HCT116 (cell line): ENCODE measurements around the gene KLHL6. TPM values are rescaled to one million over a fixed set of nuclear protein-coding genes. Genes with fewer than 3 reads are reported as not detected.

ENCODE experiments used
- ATAC-seq: fragments of 200-7000 bp; cut with Tn5 transposase; 2 replicates; pipeline ENCODE4 v1.9.1; 2020; ENCODE audit warnings: mild to moderate bottlenecking, moderate library complexity
- BruUV-seq: library from RNA; stranded (reverse); fragments of 400-500 nt; replicated peaks from 2 replicates; lab custom pipeline; 2021; lab: Mats Ljungman, UMichigan
- CTCF ChIA-PET: fragments of 300-600 bp; sonication (Branson Sonifier 250); formaldehyde crosslinking; loops from one replicate; lab custom pipeline; 2021; ENCODE audit warnings: antibody characterized with exemption; lab: Charles Lee
- POLR2A ChIA-PET: fragments of 300-600, 350-600 bp; sonication (Branson Sonifier 250); formaldehyde crosslinking; loops from one replicate; lab custom pipeline; 2021; ENCODE audit warnings: antibody characterized with exemption; lab: Charles Lee
- RAD21 ChIA-PET, 2 experiments: fragments of 300-600 bp; sonication (Branson Sonifier 250); formaldehyde crosslinking; loops; one replicate each; lab custom pipeline; 2023; ENCODE audit warnings: low total read pairs in 2 of 2; ENCODE audit not compliant: uncharacterized antibody in 2 of 2, unreplicated experiment in 2 of 2, low non-redundant PET in 1 of 2; lab: Charles Lee
- DNase-seq: peaks from one replicate; pipeline ENCODE4 v3.0.0-alpha.2; 2010; ENCODE audit warnings: low read depth, low spot score
- H2AFZ ChIP-seq: fragments of 200-600 bp; shearing (Covaris generic), sonication (generic); 2 replicates; pipeline ENCODE4 v1.6.1; 2017; ENCODE audit warnings: low read depth, mixed run types, mixed read lengths, antibody characterized with exemption, low read length; ENCODE audit not compliant: poor library complexity, severe bottlenecking
- H3K27ac ChIP-seq: 2 replicates; pipeline ENCODE4 v1.5.1; 2012; ENCODE audit warnings: low read depth, low read length
- H3K27me3 ChIP-seq: fragments of 200-600 bp; sonication (generic); 2 replicates; pipeline ENCODE4 v1.6.1; 2016; ENCODE audit warnings: mixed run types, low read length, mixed read lengths; ENCODE audit not compliant: insufficient read depth
- H3K36me3 ChIP-seq, 2 experiments: fragments of 200-500 bp in 1 of 2; fragments of 200-600 bp in 1 of 2; sonication (Bioruptor generic) in 1 of 2; sonication (generic) in 1 of 2; 2 replicates each; pipeline versions ENCODE4 v1.5.1 to v1.6.1; 2014 to 2016; ENCODE audit warnings: low read length in 2 of 2, inconsistent platforms in 1 of 2, mixed read lengths in 1 of 2, mixed run types in 1 of 2; ENCODE audit not compliant: insufficient read depth in 2 of 2, control insufficient read depth in 1 of 2
- H3K4me1 ChIP-seq, 2 experiments: fragments of 200-600 bp in 1 of 2; sonication (generic) in 1 of 2; 2 replicates each; pipeline versions ENCODE4 v1.5.1 to v1.6.1; 2012 to 2017; ENCODE audit warnings: low read length in 2 of 2, inconsistent platforms in 1 of 2, mild to moderate bottlenecking in 1 of 2, mixed read lengths in 1 of 2, mixed run types in 1 of 2, moderate library complexity in 1 of 2; ENCODE audit not compliant: insufficient read depth in 2 of 2, control insufficient read depth in 1 of 2
- H3K4me2 ChIP-seq: fragments of 200-600 bp; sonication (generic); 2 replicates; pipeline ENCODE4 v1.6.1; 2017; ENCODE audit warnings: mixed run types, low read length, mixed read lengths
- H3K4me3 ChIP-seq, 2 experiments: fragments of 200-600 bp in 1 of 2; sonication (generic) in 1 of 2; replicated peaks in 1 of 2; 2 replicates each; pipeline ENCODE4 v1.5.1; 2011 to 2016; ENCODE audit warnings: low read length in 2 of 2, control low read depth in 1 of 2, low read depth in 1 of 2, mild to moderate bottlenecking in 1 of 2, mixed read lengths in 1 of 2, mixed run types in 1 of 2
- H3K79me2 ChIP-seq: fragments of 200-600 bp; sonication (generic); 2 replicates; pipeline ENCODE4 v1.6.1; 2017; ENCODE audit warnings: mild to moderate bottlenecking, mixed run types, low read length, moderate library complexity, mixed read lengths; ENCODE audit not compliant: insufficient read depth
- H3K9ac ChIP-seq: fragments of 200-600 bp; sonication (generic); 2 replicates; pipeline ENCODE4 v1.6.1; 2016; ENCODE audit warnings: low read length, mixed read lengths
- H3K9me2 ChIP-seq: fragments of 200-600 bp; sonication (generic), shearing (Covaris generic); 2 replicates; pipeline ENCODE4 v1.6.1; 2017; ENCODE audit warnings: mixed run types, mild to moderate bottlenecking, moderate library complexity; ENCODE audit not compliant: insufficient read depth
- H3K9me3 ChIP-seq, 2 experiments: fragments of 200-500 bp in 1 of 2; fragments of 200-600 bp in 1 of 2; sonication (Bioruptor generic) in 1 of 2; sonication (generic) in 1 of 2; 2 replicates each; pipeline ENCODE4 v1.6.1; 2014 to 2017; ENCODE audit warnings: low read length in 2 of 2, mixed read lengths in 2 of 2, inconsistent platforms in 1 of 2, low read depth in 1 of 2, mild to moderate bottlenecking in 1 of 2, mixed run types in 1 of 2, moderate library complexity in 1 of 2; ENCODE audit not compliant: control insufficient read depth in 1 of 2, insufficient read depth in 1 of 2
- H4K20me1 ChIP-seq: fragments of 200-600 bp; sonication (generic), shearing (Covaris generic); 2 replicates; pipeline ENCODE4 v1.6.1; 2017; ENCODE audit warnings: mixed run types, mild to moderate bottlenecking, moderate library complexity; ENCODE audit not compliant: insufficient read depth
- CEBPB ChIP-seq: IDR thresholded peaks from 2 replicates; pipeline ENCODE4 v1.6.1; 2012; ENCODE audit warnings: low read depth
- ELF1 ChIP-seq: IDR thresholded peaks from 2 replicates; pipeline ENCODE4 v1.6.1; 2012; ENCODE audit warnings: low read depth, borderline replicate concordance
- EZH2 ChIP-seq: fragments of 200-600 bp; sonication (generic); IDR thresholded peaks from 2 replicates; pipeline ENCODE4 v1.6.1; 2017; ENCODE audit warnings: antibody characterized with exemption, mixed run types
- FOSL1 ChIP-seq: IDR thresholded peaks from 2 replicates; pipeline ENCODE4 v1.6.1; 2012; ENCODE audit warnings: low read depth
- POLR2A ChIP-seq: IDR thresholded peaks from 2 replicates; pipeline ENCODE4 v1.7.0; 2011; ENCODE audit warnings: borderline replicate concordance; ENCODE audit not compliant: insufficient read depth, insufficient read length; ENCODE audit errors: extremely low read depth
- RAD21 ChIP-seq: IDR thresholded peaks from 2 replicates; pipeline ENCODE4 v1.6.1; 2012; ENCODE audit warnings: low read depth, mild to moderate bottlenecking
- REST ChIP-seq: IDR thresholded peaks from 2 replicates; pipeline ENCODE4 v1.6.1; 2012; ENCODE audit warnings: low read depth
- SIN3A ChIP-seq: IDR thresholded peaks from 2 replicates; pipeline ENCODE4 v1.6.1; 2012; ENCODE audit warnings: low read depth
- SP1 ChIP-seq: IDR thresholded peaks from 2 replicates; pipeline ENCODE4 v1.6.1; 2012; ENCODE audit warnings: low read depth
- YY1 ChIP-seq: IDR thresholded peaks from 2 replicates; pipeline ENCODE4 v1.6.1; 2011; ENCODE audit warnings: low read length, low read depth, moderate library complexity, mild to moderate bottlenecking; ENCODE audit not compliant: insufficient replicate concordance; ENCODE audit errors: extremely low read depth
- intact Hi-C: fragments of 100-400 bp; cut with micrococcal nuclease; formaldehyde crosslinking; loops from 2 replicates; pipeline ENCODE4 v1.10.0; 2022
- total RNA-seq: library from RNA; stranded (reverse); gene quantifications from one replicate; pipeline ENCODE4 v1.2.1, GENCODE V29; 2021; ENCODE audit not compliant: unreplicated experiment
- TF ChIP-seq, protein P1 (sequence below): IDR thresholded peaks from 2 replicates; pipeline ENCODE4 v1.6.1; 2012
- TF ChIP-seq, protein P2 (sequence below): IDR thresholded peaks from 2 replicates; pipeline ENCODE4 v1.6.1; 2012

The KLHL6 gene
- total RNA-seq, 1 experiment from 2014 or later: 0.15 TPM

DNA sequence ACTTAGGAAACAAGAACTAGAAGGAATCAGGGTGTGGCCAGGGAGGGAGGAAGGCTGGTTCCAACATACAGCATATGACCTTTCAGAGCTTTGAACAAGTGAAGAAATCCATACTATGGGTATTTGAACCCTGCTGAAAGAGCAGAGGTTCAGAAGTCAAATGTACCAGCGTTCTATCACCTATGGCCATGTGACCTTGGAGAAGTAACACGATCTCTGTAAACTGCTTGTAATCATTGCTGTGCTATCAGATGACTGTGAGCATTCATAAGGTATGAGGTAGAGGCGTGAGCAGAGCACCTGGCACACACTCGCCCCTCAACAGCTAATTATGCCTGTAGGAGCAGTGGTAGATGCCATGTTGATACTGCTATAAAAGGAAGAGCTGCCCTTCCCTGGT is 55.2 kb downstream of the KLHL6 start (continued):
- no peak for TF ChIP-seq FOSL1
- TF ChIP-seq YY1: no peak
- TF ChIP-seq REST: no peak
- no peak for TF ChIP-seq CEBPB
- TF ChIP-seq SIN3A: no peak
- TF ChIP-seq RAD21: no peak
- TF ChIP-seq, protein P1, sequence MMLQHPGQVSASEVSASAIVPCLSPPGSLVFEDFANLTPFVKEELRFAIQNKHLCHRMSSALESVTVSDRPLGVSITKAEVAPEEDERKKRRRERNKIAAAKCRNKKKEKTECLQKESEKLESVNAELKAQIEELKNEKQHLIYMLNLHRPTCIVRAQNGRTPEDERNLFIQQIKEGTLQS: no peak

DNA sequence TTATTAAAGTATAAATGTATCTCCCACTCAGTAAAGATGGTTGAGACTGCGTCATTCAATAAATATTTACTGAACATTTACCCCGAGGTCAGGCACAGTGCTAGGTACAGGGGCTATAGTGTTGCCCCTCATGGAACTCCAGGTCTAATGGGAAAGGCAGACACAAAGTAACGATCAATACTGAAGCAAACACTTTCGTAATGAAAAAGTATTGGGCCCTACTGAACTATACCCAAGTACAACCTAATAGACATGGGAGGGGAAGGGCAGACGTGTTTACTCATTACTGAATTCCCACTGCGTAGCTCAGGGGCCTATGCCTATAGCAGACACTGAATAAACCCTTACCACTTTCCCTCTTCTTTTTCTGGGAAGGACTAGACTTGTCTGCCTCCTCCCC is 56.9 kb downstream of the KLHL6 start:
- no peak for TF ChIP-seq POLR2A
- TF ChIP-seq, protein P2, sequence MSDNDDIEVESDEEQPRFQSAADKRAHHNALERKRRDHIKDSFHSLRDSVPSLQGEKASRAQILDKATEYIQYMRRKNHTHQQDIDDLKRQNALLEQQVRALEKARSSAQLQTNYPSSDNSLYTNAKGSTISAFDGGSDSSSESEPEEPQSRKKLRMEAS: no peak
- TF ChIP-seq RAD21: no peak
- no peak for TF ChIP-seq EZH2
- no peak for TF ChIP-seq SP1
- TF ChIP-seq ELF1: no peak
- H3K9ac ChIP-seq: no peak overlapping the region
- ChIA-PET CTCF (no interaction called here), POLR2A (no interaction called here), RAD21 (no interaction called here)
- no peak overlapping the region for H2AFZ ChIP-seq
- H3K27ac ChIP-seq: no peak overlapping the region
- ATAC-seq (no peak), DNase-seq (no peak)
- H3K4me2 ChIP-seq: no peak overlapping the region
- H3K4me1 ChIP-seq: no peaks in the 10 kb centered on the region
- no peaks in the 10 kb centered on the region for H3K9me3 ChIP-seq
- no peaks in the 10 kb centered on the region for H4K20me1 ChIP-seq
- no peak overlapping the region for H3K4me3 ChIP-seq
- intact Hi-C loops: no loop called here
- BruUV-seq: no TSS peak
- H3K27me3 ChIP-seq: no peaks in the 10 kb centered on the region
- H3K9me2 ChIP-seq: no peaks in the 10 kb centered on the region
- no peaks in the 10 kb centered on the region for H3K36me3 ChIP-seq
- H3K79me2 ChIP-seq: no peaks in the 10 kb centered on the region
